A673 (cell line): ENCODE data around the gene LRRC72.

Experiments
- EZH2 ChIP-seq: fragments of 200-600 bp; sonication (generic); IDR thresholded peaks from 2 replicates; pipeline ENCODE4 v1.6.1; 2017; ENCODE audit warnings: borderline replicate concordance, low read depth, mild to moderate bottlenecking, mixed read lengths, antibody characterized with exemption, low read length; ENCODE audit not compliant: poor library complexity, severe bottlenecking
- TF ChIP-seq, protein P1 (sequence below): fragments of 300-800, 200-600 bp; sonication (generic); conservative IDR thresholded peaks from 2 replicates; pipeline ENCODE4 v1.5.1; 2017; ENCODE audit warnings: low read depth, mild to moderate bottlenecking, antibody characterized with exemption, low read length, moderate library complexity, mixed read lengths

DNA sequence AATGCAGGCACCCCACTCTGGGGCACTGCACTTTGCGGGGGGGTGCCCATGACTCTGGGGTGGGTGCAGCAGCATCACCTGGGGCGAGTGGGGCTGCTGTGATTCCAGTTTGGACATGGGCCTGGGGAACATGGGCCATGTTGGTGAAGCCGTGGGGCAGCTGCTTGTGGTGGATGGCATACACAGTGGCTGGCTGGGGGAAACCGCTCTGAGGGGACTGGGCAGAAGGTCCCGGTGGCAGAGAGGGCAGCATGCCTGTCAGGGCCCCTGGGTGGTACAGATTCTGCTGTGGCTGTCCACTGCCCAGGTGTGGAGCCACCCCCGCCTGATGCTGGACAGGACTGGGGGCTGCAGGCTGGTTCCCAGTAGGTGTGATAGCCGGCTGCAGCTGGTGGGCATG, 57.2 kb downstream of the LRRC72 start:
- TF ChIP-seq, protein P1, sequence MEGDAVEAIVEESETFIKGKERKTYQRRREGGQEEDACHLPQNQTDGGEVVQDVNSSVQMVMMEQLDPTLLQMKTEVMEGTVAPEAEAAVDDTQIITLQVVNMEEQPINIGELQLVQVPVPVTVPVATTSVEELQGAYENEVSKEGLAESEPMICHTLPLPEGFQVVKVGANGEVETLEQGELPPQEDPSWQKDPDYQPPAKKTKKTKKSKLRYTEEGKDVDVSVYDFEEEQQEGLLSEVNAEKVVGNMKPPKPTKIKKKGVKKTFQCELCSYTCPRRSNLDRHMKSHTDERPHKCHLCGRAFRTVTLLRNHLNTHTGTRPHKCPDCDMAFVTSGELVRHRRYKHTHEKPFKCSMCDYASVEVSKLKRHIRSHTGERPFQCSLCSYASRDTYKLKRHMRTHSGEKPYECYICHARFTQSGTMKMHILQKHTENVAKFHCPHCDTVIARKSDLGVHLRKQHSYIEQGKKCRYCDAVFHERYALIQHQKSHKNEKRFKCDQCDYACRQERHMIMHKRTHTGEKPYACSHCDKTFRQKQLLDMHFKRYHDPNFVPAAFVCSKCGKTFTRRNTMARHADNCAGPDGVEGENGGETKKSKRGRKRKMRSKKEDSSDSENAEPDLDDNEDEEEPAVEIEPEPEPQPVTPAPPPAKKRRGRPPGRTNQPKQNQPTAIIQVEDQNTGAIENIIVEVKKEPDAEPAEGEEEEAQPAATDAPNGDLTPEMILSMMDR = no peak
- TF ChIP-seq EZH2 = no peak
